C4-2B (cell line): ENCODE measurements around the gene PLIN4.
"Not testable (repeated sequence)": the region's sequence is repeated elsewhere in the genome, so short reads cannot be mapped to it uniquely, and the experiment has no call there.

Source experiments
- ZFX ChIP-seq: fragments of 450-650 bp; IDR thresholded peaks from 2 replicates; pipeline ENCODE4 v1.6.1; 2017
- TF ChIP-seq, protein P1 (sequence below): fragments of 450-650 bp; conservative IDR thresholded peaks from 2 replicates; pipeline ENCODE4 v1.5.1; 2017; ENCODE audit warnings: mild to moderate bottlenecking

- TF ChIP-seq, protein P1, sequence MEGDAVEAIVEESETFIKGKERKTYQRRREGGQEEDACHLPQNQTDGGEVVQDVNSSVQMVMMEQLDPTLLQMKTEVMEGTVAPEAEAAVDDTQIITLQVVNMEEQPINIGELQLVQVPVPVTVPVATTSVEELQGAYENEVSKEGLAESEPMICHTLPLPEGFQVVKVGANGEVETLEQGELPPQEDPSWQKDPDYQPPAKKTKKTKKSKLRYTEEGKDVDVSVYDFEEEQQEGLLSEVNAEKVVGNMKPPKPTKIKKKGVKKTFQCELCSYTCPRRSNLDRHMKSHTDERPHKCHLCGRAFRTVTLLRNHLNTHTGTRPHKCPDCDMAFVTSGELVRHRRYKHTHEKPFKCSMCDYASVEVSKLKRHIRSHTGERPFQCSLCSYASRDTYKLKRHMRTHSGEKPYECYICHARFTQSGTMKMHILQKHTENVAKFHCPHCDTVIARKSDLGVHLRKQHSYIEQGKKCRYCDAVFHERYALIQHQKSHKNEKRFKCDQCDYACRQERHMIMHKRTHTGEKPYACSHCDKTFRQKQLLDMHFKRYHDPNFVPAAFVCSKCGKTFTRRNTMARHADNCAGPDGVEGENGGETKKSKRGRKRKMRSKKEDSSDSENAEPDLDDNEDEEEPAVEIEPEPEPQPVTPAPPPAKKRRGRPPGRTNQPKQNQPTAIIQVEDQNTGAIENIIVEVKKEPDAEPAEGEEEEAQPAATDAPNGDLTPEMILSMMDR: not testable (repeated sequence)
- TF ChIP-seq ZFX: not testable (repeated sequence)
Measured at GRCh38 chr19:4562085-4562484, 43.8 kb upstream of the PLIN4 start.
